ENCODE measurements around the gene TYK2. TPM values are rescaled to one million over a fixed set of nuclear protein-coding genes. Genes with fewer than 3 reads are reported as not detected.

TYK2 gene
- total RNA-seq, 1 experiment from 2014 or later: 104 TPM

- H3K4me3 ChIP-seq (ENCODE audit: low read depth in 2 of 2, low read length in 2 of 2): no peak overlapping the region
- CTCF ChIA-PET: interaction anchor here (0.6 to 2.0 kb wide), 2 partner anchors 95 to 132 kb away, joined by 5 to 6 read pairs; no protein-coding TSS in a partner anchor
- no TSS peak for BruUV-seq (replicated peaks)
- no peak for TF ChIP-seq TCF7L2 (IDR thresholded peaks at IDR 0.05; ENCODE audit: low read depth, low read length)
- no peak for TF ChIP-seq REST (IDR thresholded peaks at IDR 0.05; ENCODE audit: insufficient read depth in 1 of 2, low read depth in 2 of 2, low read length in 1 of 2)
- no peak for TF ChIP-seq SIN3A (IDR thresholded peaks at IDR 0.05; ENCODE audit: borderline replicate concordance, insufficient read depth, low read depth, low read length)
- no peak for TF ChIP-seq POLR2AphosphoS5 (IDR thresholded peaks at IDR 0.05; ENCODE audit: low read depth, low read length)
- no peak for TF ChIP-seq CTCF (IDR thresholded peaks at IDR 0.05)
- no peak overlapping the region for H3K27ac ChIP-seq (ENCODE audit: low read length)
- no peak for ATAC-seq
- intact Hi-C loops (cut with micrococcal nuclease; ENCODE audit: unreplicated experiment) (no loop called here), in situ Hi-C loops (cut with HindIII; ENCODE audit: low pct_unique_long_range_greater_than_20kb, low sequenced_read_pairs) (no loop called here)
- H3K4me1 ChIP-seq (ENCODE audit: control insufficient read depth, insufficient read depth, low read length): no peaks in the 10 kb centered on the region
- peaks cover 7% of the 10 kb centered on the region; the same call in 1 of the 2 replicates for H3K36me3 ChIP-seq (ENCODE audit: control insufficient read depth, insufficient read depth, low read length)
- H3K9me3 ChIP-seq (ENCODE audit: control insufficient read depth, insufficient read depth, low read depth, low read length): no peaks in the 10 kb centered on the region
- no peaks in the 10 kb centered on the region for H3K27me3 ChIP-seq (ENCODE audit: control insufficient read depth, insufficient read depth, low read length)
- POLR2A ChIA-PET: no interaction called here
- no peak for DNase-seq (ENCODE audit: low read depth, low spot score)
Measured at GRCh38 chr19:10392120-10392519, 11.7 kb upstream of the TYK2 start.

- Histone ChIP-seq H3K36me3 (ENCODE audit: control insufficient read depth, insufficient read depth, low read length) (peaks cover 7% of the 10 kb centered on the region; the same call in 1 of the 2 replicates), H3K4me1 (ENCODE audit: control insufficient read depth, insufficient read depth, low read length) (no peaks in the 10 kb centered on the region), H3K4me3 (ENCODE audit: low read depth in 2 of 2, low read length in 2 of 2) (no peak overlapping the region), H3K27me3 (ENCODE audit: control insufficient read depth, insufficient read depth, low read length) (no peaks in the 10 kb centered on the region), H3K27ac (ENCODE audit: low read length) (no peak overlapping the region), H3K9me3 (ENCODE audit: control insufficient read depth, insufficient read depth, low read depth, low read length) (no peaks in the 10 kb centered on the region)
- peak; percentile 78 for ATAC-seq
- ChIA-PET POLR2A (no interaction called here), CTCF (interaction anchor here (0.6 to 1.1 kb wide), 5 partner anchors 28 to 221 kb away, joined by 3 to 13 read pairs (median 6); no protein-coding TSS in a partner anchor)
- DNase-seq (ENCODE audit: low read depth, low spot score): peak; percentile 36
- in situ Hi-C loops (cut with HindIII; ENCODE audit: low pct_unique_long_range_greater_than_20kb, low sequenced_read_pairs): no loop called here
- intact Hi-C loops (cut with micrococcal nuclease; ENCODE audit: unreplicated experiment): no loop called here
- no peak for TF ChIP-seq REST (IDR thresholded peaks at IDR 0.05; ENCODE audit: insufficient read depth in 1 of 2, low read depth in 2 of 2, low read length in 1 of 2)
- TF ChIP-seq TCF7L2 (IDR thresholded peaks at IDR 0.05; ENCODE audit: low read depth, low read length): no peak
- no peak for TF ChIP-seq POLR2AphosphoS5 (IDR thresholded peaks at IDR 0.05; ENCODE audit: low read depth, low read length)
- TF ChIP-seq SIN3A (IDR thresholded peaks at IDR 0.05; ENCODE audit: borderline replicate concordance, insufficient read depth, low read depth, low read length): no peak
- peak; percentile 85 for TF ChIP-seq CTCF (IDR thresholded peaks at IDR 0.05)
- no TSS peak for BruUV-seq (replicated peaks)
Measured at GRCh38 chr19:10390652-10391286, 10.4 kb upstream of the TYK2 start.
